HUES48 (cell line): ENCODE results near the gene STX19.

Experiments used
- H3K27ac ChIP-seq: one replicate; pipeline ENCODE4 v1.7.0; 2013; ENCODE audit warnings: low read depth, low read length, inconsistent platforms
- H3K27me3 ChIP-seq: 2 replicates; pipeline ENCODE4 v1.6.1; 2013; ENCODE audit warnings: mild to moderate bottlenecking, low read length; ENCODE audit not compliant: control insufficient read depth, insufficient read depth
- H3K36me3 ChIP-seq: 2 replicates; pipeline ENCODE4 v1.6.1; 2013; ENCODE audit warnings: low read length; ENCODE audit not compliant: control insufficient read depth, insufficient read depth
- H3K4me1 ChIP-seq: 2 replicates; pipeline ENCODE4 v1.6.1; 2013; ENCODE audit warnings: mild to moderate bottlenecking, low read length; ENCODE audit not compliant: control insufficient read depth, insufficient read depth
- H3K4me3 ChIP-seq: 2 replicates; pipeline ENCODE4 v1.5.1; 2013; ENCODE audit warnings: mild to moderate bottlenecking, low read depth, low read length
- H3K9ac ChIP-seq: 2 replicates; pipeline ENCODE4 v1.6.1; 2013; ENCODE audit warnings: mild to moderate bottlenecking, low read depth, low read length, moderate library complexity
- H3K9me3 ChIP-seq: 2 replicates; pipeline ENCODE4 v1.6.1; 2013; ENCODE audit warnings: low read length; ENCODE audit not compliant: control insufficient read depth, insufficient read depth

The STX19 gene

DNA sequence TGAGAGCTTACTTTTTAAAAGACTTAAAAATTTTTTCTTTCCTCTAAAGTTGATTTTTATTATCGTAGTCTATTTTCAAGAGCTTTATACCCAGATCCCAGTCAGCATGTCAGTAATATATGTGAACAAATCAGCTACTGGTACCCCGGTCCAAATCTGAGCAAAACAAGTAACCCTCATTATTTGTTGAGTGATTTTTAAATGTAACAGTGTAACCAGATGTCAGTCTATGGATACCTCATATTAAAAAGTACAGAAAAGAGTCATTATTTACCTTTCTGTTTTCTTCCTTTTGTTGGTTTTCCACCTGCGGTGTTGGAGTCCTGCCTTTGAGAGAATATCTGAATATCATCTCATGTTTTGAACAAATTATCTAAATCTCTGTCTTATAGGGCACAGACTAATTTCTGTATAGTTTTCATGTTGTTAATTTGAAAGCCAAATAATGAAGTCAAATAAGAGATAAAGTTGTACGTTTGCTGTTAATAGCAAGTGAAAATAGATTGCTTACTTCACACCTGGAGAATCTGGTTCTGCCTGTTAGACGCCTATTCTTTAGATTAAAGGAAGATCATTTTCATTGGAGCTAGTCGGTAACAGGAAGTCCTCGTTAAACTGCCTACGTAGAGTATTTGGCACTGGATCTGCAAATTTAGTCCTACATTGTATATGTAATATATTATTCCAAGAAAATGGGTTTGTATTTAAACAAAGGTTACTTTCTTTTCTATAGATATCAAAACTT lies at the start of gene STX19:
Gene STX19, minus strand, starts transcription at position 505 of the 745 bp plus-strand sequence. CDS start 13,328 bp downstream, outside the sequence.
- Histone ChIP-seq H3K36me3 (no peaks in the 10 kb centered on the region), H3K9me3 (no peaks in the 10 kb centered on the region)

DNA sequence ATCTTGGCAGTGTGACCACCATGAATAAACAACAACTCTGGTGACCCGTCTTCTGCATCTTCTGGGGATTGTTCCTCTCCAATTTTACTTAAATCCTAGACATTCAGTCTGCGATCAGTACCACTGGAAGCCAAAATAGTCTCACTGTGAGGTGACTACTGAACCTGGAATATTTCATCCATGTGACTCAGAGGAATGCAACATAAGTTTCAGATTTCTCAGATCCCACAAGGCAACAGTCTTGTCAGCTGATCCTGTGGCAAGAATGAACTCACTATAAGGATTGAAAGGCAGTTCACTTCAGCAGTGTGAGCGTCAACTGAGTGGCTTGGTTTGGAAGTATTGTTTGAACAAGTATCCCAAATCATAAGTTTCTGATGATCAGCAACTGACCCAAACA lies 47.7 kb upstream of the STX19 start:
- Histone ChIP-seq H3K9ac (no peak overlapping the region), H3K4me3 (no peak overlapping the region), H3K36me3 (0 out of 2 replicates have a peak, but pooled peaks cover 2% of the 10 kb centered on the region), H3K27ac (no peak overlapping the region), H3K4me1 (no peaks in the 10 kb centered on the region), H3K9me3 (no peaks in the 10 kb centered on the region), H3K27me3 (no peaks in the 10 kb centered on the region)

More for the DNA sequence above, at the start of gene STX19:
- peaks cover 8% of the 10 kb centered on the region; the same call in 1 of the 2 replicates for H3K4me1 ChIP-seq
- no peak within 1 kb of the TSS for H3K9ac ChIP-seq
- no peak within 1 kb of the TSS for H3K4me3 ChIP-seq
- H3K27ac ChIP-seq = no peak within 1 kb of the TSS
- no peaks in the 10 kb centered on the region for H3K27me3 ChIP-seq

DNA sequence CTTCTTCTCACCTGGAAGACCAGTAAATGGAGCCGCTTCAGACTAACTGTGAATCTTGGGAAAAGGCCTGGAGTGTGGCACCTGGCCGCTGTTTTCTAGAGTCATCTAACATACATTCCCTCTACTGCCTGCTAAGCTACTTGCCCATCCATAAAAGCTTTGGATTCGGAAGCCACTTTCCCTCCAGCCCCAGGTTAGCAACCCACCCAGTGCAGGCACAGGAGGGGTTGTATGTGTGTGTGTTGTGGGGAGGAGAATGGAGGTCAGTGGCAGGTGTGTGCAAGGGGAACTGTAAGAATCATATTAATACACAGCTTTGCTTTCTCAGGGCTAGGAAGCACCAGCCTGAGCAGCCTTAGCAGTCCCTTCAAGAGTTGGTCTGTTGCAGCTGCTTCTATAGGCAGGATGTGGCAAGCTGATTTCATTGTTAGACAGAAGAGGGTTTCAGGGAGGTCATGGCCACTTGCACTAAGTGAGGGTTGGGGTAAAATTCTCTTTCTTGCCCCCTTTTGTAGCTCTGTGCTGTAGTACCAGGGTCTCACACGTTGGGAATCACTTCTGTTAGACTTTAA lies 43.4 kb upstream of the STX19 start:
- Histone ChIP-seq H3K4me3 (no peak overlapping the region), H3K4me1 (no peaks in the 10 kb centered on the region), H3K27me3 (no peaks in the 10 kb centered on the region), H3K36me3 (0 out of 2 replicates have a peak, but pooled peaks cover 2% of the 10 kb centered on the region), H3K9me3 (no peaks in the 10 kb centered on the region), H3K9ac (no peak overlapping the region), H3K27ac (no peak overlapping the region)

DNA sequence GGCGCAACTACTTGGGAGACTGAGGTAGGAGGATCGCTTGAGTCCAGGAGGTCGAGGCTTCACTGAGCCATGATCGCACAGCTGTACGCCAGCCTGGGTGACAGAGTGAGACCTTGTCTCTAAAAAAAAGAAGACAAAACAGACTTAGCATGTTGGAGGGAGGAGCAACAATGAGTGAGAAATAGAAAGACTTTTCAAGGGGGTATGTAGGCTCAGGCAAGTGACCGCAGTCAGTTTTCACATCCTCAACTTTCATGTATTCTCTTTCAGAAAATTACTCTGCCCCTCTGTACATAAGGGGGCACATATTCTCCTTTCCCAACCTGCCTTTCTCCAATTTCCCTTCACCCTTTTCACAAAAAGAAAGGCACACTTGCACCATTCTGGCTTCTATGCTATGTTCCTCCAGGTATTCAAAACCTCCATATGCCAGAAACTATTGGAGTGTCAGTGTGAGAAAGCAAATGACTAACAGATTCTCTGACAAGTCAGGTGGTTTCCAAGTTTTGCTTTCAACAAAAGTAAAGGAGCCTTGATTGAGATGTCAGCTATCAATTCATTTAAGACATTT lies 42.0 kb upstream of the STX19 start:
- Histone ChIP-seq H3K9me3 (no peaks in the 10 kb centered on the region), H3K27me3 (no peaks in the 10 kb centered on the region), H3K36me3 (no peaks in the 10 kb centered on the region), H3K9ac (no peak overlapping the region), H3K4me1 (no peaks in the 10 kb centered on the region), H3K4me3 (no peak overlapping the region), H3K27ac (no peak overlapping the region)

- no peak overlapping the region for H3K27ac ChIP-seq
- H3K4me3 ChIP-seq = no peak overlapping the region
- H3K27me3 ChIP-seq = no peaks in the 10 kb centered on the region
- no peak overlapping the region for H3K9ac ChIP-seq
- no peaks in the 10 kb centered on the region for H3K4me1 ChIP-seq
- H3K9me3 ChIP-seq = no peaks in the 10 kb centered on the region
- 0 out of 2 replicates have a peak, but pooled peaks cover 5% of the 10 kb centered on the region for H3K36me3 ChIP-seq
Measured at GRCh38 chr3:94069194-94069813, 40.9 kb upstream of the STX19 start.

DNA sequence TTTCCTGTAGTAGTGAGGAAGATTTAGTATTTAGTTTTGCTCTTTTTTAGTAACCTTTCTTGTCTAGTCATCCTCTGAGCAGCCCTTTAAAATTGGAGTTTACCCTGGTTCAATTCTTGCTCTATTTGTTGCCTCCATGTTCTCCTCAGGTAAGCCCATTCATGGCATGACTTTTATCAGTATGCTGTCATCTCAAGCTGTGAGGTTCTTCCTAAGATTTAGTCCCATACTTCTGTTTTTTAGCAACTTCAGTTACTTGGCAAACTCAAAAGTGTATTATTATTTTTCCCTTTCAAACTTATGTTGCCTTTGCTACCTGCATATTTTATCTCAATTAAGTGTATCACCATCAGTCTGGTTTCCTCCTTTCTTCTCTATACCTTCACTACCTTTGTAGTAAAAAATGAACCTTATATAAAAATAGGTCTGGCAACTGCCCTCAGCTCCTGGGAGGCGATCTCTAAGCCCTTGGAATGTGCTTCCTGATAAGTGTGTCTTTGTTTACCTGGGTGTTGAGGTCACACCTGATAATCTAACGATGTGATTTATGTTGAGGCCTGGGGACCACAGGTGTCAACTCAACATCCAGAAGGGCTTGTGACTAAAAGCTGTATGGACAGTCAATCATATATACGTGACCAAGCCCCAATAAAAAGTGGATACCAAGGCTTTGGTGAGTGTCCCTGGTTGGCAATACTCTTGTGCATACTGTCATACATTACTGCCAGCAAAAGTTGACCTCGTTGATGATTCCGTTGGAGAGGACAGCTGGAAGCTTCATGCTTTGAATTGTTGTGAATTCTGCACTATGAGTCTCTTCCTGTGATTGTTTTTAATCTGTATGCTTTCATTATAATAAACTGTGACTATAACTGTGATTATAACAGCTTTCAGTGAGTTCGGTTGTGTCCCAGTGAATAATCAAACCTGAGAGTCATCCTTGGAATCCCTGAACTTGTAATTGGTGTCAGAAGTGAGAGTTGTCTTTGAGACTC lies 38.4 kb upstream of the STX19 start:
- no peak overlapping the region for H3K9ac ChIP-seq
- H3K27ac ChIP-seq = no peak overlapping the region

DNA sequence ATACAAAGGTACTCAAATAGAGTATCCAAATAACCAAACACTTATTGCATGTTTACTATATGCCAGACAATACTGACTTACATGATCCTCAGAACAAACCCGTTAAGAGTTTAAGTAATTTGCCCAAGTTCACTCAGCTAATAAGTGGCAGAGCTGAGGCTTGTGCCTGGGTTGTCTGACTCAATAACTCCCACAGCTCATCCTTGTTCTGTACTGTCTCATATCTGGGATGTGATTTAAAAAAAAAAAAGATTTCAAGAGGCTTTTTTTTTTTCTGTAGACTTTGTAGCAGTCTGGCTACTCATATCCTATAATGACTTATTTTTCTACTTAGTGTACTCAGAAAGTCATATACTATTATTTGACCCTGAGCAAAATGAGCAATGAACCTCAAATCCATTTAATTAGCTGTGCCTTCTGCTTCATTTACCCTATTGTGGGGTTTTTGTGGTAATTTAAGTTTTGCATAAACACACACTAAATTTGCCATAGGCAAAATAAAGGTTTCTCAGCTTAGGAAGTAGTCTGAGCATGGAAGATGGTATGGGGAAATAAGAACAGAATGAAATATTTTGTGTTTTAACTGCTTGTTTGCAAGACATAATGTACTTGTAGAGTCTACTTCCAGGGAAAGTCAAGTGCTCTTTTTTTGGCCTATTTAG lies 37.6 kb upstream of the STX19 start:
- Histone ChIP-seq H3K9ac (no peak overlapping the region), H3K27ac (peak overlapping the region; percentile 16), H3K4me1 (0 out of 2 replicates have a peak, but pooled peaks cover 3% of the 10 kb centered on the region), H3K9me3 (no peaks in the 10 kb centered on the region), H3K27me3 (no peaks in the 10 kb centered on the region), H3K36me3 (0 out of 2 replicates have a peak, but pooled peaks cover 5% of the 10 kb centered on the region), H3K4me3 (no peak overlapping the region)

More for the DNA sequence above, 38.4 kb upstream of the STX19 start:
- no peak overlapping the region for H3K4me3 ChIP-seq
- 0 out of 2 replicates have a peak, but pooled peaks cover 3% of the 10 kb centered on the region for H3K4me1 ChIP-seq
- no peaks in the 10 kb centered on the region for H3K27me3 ChIP-seq
- 0 out of 2 replicates have a peak, but pooled peaks cover 5% of the 10 kb centered on the region for H3K36me3 ChIP-seq
- no peaks in the 10 kb centered on the region for H3K9me3 ChIP-seq

DNA sequence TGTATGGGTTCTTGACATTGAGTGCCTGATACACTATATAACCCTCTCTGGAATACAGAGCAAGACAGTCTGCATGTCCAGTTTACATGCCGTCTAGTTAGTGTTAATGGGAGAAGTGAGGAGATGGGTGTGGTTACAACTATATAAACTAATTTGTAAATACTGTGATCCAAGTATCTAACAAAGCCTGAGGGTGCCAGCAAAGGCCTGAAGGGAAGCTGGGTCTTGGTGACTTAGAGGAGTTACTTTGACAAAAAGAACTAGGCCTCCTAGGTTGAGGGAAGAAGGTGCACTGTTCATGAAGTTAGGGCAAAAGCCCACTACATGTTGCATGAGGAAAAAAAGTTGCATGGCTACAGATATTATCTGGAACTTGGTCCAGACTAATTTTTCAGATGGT lies 36.7 kb upstream of the STX19 start:
- 0 out of 2 replicates have a peak, but pooled peaks cover 5% of the 10 kb centered on the region for H3K36me3 ChIP-seq
- H3K27me3 ChIP-seq = no peaks in the 10 kb centered on the region
- no peak overlapping the region for H3K9ac ChIP-seq
- 0 out of 2 replicates have a peak, but pooled peaks cover 3% of the 10 kb centered on the region for H3K4me1 ChIP-seq
- H3K4me3 ChIP-seq = no peak overlapping the region
- no peaks in the 10 kb centered on the region for H3K9me3 ChIP-seq
- no peak overlapping the region for H3K27ac ChIP-seq

DNA sequence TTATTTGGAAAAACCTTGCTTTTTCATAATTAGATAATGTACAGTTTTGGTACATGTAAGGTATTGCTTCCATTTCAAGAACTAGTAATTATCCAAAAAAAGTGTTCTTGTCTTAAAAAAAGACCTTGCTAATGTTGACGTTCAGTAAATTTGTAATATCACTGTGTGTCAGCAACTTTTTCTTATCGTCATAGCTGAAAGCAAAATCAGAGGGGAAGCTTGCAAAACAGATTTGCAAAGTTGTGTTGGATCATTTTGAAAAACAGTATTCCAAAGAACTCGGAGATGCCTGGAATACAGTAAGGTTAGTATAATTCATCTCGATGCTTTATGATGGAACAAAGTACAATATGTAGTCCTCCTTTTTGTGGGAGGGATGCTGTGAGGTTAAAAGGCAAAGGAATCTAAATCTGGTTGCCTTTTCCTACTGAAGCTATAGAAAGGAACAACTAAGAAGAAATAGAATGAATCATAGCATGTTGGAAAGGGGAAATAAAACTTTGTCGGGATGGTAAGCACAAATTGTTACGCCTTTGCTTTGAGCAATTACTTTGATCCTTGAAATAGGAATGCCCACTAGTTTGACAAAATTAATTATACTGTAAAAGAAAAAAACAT lies 36.0 kb upstream of the STX19 start:
- H3K4me1 ChIP-seq = 0 out of 2 replicates have a peak, but pooled peaks cover 3% of the 10 kb centered on the region
- no peaks in the 10 kb centered on the region for H3K9me3 ChIP-seq
- 0 out of 2 replicates have a peak, but pooled peaks cover 5% of the 10 kb centered on the region for H3K36me3 ChIP-seq
- H3K27ac ChIP-seq = no peak overlapping the region
- no peak overlapping the region for H3K9ac ChIP-seq
- no peaks in the 10 kb centered on the region for H3K27me3 ChIP-seq
- H3K4me3 ChIP-seq = no peak overlapping the region
